MCF 10A (cell line): Measurements from ENCODE around the gene CAMTA1. TPM values are rescaled to one million over a fixed set of nuclear protein-coding genes. Genes with fewer than 3 reads are reported as not detected.
"Not testable (repeated sequence)": the region's sequence is repeated elsewhere in the genome, so short reads cannot be mapped to it uniquely, and the experiment has no call there.

Experiments used
- BruUV-seq: library from RNA; stranded (reverse); fragments of 400-500 nt; replicated peaks from 2 replicates; lab custom pipeline; 2021; lab: Mats Ljungman, UMichigan
- CTCF ChIA-PET: fragments of 300-600 bp; sonication (Branson Sonifier 250); formaldehyde crosslinking; extraction: SDS; loops from one replicate; lab custom pipeline; 2021; ENCODE audit warnings: antibody characterized with exemption, inconsistent platforms; lab: Yijun Ruan, JAX
- POLR2A ChIA-PET: fragments of 300-600, 350-650 bp; sonication (Branson Sonifier 250); formaldehyde crosslinking; extraction: SDS; loops from one replicate; lab custom pipeline; 2020; ENCODE audit warnings: antibody characterized with exemption, inconsistent platforms; lab: Yijun Ruan, JAX
- DNase-seq: peaks from one replicate; pipeline ENCODE4 v3.0.0-alpha.2; 2018; ENCODE audit not compliant: unreplicated experiment
- H3K27ac Mint-ChIP-seq: one replicate; pipeline ENCODE4 v1.8.0; 2022; ENCODE audit warnings: mild to moderate bottlenecking, low read depth, mixed read lengths; ENCODE audit not compliant: unreplicated experiment
- H3K27me3 Mint-ChIP-seq: one replicate; pipeline ENCODE4 v1.8.0; 2022; ENCODE audit warnings: mixed read lengths; ENCODE audit not compliant: insufficient read depth, unreplicated experiment
- H3K36me3 Mint-ChIP-seq: one replicate; pipeline ENCODE4 v1.8.0; 2022; ENCODE audit warnings: mild to moderate bottlenecking, moderate library complexity, mixed read lengths; ENCODE audit not compliant: insufficient read depth, unreplicated experiment
- H3K4me1 Mint-ChIP-seq: one replicate; pipeline ENCODE4 v1.8.0; 2022; ENCODE audit warnings: mixed read lengths; ENCODE audit not compliant: insufficient read depth, unreplicated experiment
- H3K4me3 Mint-ChIP-seq: one replicate; pipeline ENCODE4 v1.8.0; 2022; ENCODE audit warnings: mild to moderate bottlenecking, moderate library complexity, mixed read lengths; ENCODE audit not compliant: unreplicated experiment
- H3K9me3 Mint-ChIP-seq: one replicate; pipeline ENCODE4 v1.8.0; 2022; ENCODE audit warnings: mixed read lengths; ENCODE audit not compliant: unreplicated experiment
- CTCF ChIP-seq: fragments of 200-600 bp; IDR thresholded peaks from one replicate; pipeline ENCODE4 v1.8.0; 2022; ENCODE audit warnings: antibody characterized with exemption, mild to moderate bottlenecking; ENCODE audit not compliant: unreplicated experiment
- intact Hi-C: fragments of 100-400 bp; cut with micrococcal nuclease; formaldehyde crosslinking; loops from 2 replicates; pipeline ENCODE4 v1.14.1; 2022
- total RNA-seq: library from RNA; stranded (reverse); gene quantifications from 2 replicates; pipeline ENCODE4 v1.2.3, GENCODE V29; 2022

CAMTA1 gene
- total RNA-seq, 1 experiment from 2014 or later = 74.1 TPM

GRCh38 chr1:7690496-7691182 lies 905.4 kb downstream of the CAMTA1 start:
- TF ChIP-seq CTCF = no peak
- Mint-ChIP-seq H3K9me3 (peaks cover 11% of the 10 kb centered on the region), H3K27ac (no peak overlapping the region), H3K4me1 (no peaks in the 10 kb centered on the region), H3K27me3 (peaks cover 19% of the 10 kb centered on the region), H3K36me3 (no peaks in the 10 kb centered on the region), H3K4me3 (no peak overlapping the region)
- ChIA-PET POLR2A (no interaction called here), CTCF (interaction anchor here (0.9 to 2.7 kb wide), 2 partner anchors 22 to 669 kb away, joined by 3 to 32 read pairs; no protein-coding TSS in a partner anchor)
- intact Hi-C loops = no loop called here
- BruUV-seq = no TSS peak
- no peak for DNase-seq

- TF ChIP-seq CTCF = no peak
- BruUV-seq = no TSS peak
These were observed 906.3 kb downstream of the CAMTA1 start for GRCh38 chr1:7691576-7691975.

DNA sequence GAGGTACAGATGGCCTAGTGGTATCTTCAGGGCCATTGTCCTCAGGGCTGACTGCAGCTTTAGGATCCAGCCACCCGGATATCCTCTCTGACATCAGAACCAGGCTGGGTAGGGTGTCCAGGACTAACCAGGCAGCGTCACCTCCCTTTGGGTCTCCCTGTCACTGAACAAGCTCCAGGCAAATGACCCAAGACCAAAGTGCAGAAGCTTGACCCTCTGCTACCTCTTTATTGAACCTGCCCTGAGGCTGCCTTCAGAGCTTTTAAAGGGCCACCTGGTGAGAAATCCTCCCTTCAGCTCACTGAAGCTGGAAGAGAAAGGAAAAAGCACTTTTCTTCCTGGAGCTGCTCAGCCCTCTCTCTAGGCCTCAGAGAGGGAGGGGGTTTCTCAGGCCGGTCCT lies 906.8 kb downstream of the CAMTA1 start:
- ChIA-PET CTCF (interaction anchor here (0.9 to 4.6 kb wide), 2 partner anchors 23 to 670 kb away, joined by 3 to 25 read pairs; no protein-coding TSS in a partner anchor), POLR2A (no interaction called here)
- intact Hi-C loops = no loop called here
- no peaks in the 10 kb centered on the region for H3K4me1 Mint-ChIP-seq
- no peak overlapping the region for H3K4me3 Mint-ChIP-seq
- no peak for TF ChIP-seq CTCF
- H3K27me3 Mint-ChIP-seq = peaks cover 5% of the 10 kb centered on the region
- H3K36me3 Mint-ChIP-seq = no peaks in the 10 kb centered on the region
- DNase-seq = no peak
- H3K9me3 Mint-ChIP-seq = peaks cover 11% of the 10 kb centered on the region
- BruUV-seq = no TSS peak
- no peak overlapping the region for H3K27ac Mint-ChIP-seq

More at GRCh38 chr1:7691576-7691975, 906.3 kb downstream of the CAMTA1 start:
- ChIA-PET CTCF (interaction anchor here (0.9 to 2.7 kb wide), 2 partner anchors 23 to 670 kb away, joined by 3 to 32 read pairs; no protein-coding TSS in a partner anchor), POLR2A (no interaction called here)
- no peaks in the 10 kb centered on the region for H3K4me1 Mint-ChIP-seq
- H3K4me3 Mint-ChIP-seq = no peak overlapping the region
- intact Hi-C loops = no loop called here
- no peak for DNase-seq
- H3K27me3 Mint-ChIP-seq = peaks cover 10% of the 10 kb centered on the region
- no peaks in the 10 kb centered on the region for H3K36me3 Mint-ChIP-seq
- H3K9me3 Mint-ChIP-seq = peaks cover 11% of the 10 kb centered on the region
- no peak overlapping the region for H3K27ac Mint-ChIP-seq

DNA sequence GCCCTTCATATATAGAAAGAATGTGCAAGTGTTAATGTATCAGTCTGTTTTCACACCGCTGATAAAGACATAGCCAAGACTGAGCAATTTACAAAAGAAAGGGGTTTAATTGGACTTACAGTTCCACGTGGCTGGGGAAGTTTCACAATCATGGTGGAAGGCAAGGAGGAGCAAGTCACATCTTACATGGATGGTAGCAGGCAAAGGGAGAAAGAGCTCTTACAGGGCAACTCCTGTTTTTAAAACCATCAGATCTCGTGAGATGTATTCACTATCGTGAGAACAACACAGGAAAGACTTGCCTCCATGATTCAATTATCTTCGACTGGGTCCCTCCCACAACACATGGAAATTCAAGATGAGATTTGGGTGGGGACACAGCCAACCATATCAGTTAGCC lies 907.8 kb downstream of the CAMTA1 start:
- BruUV-seq, POLR2A ChIA-PET, intact Hi-C loops, H3K4me1 Mint-ChIP-seq, H3K36me3 Mint-ChIP-seq, DNase-seq, H3K27ac Mint-ChIP-seq, H3K27me3 Mint-ChIP-seq, H3K4me3 Mint-ChIP-seq: not testable (repeated sequence)
- CTCF ChIA-PET = interaction anchor here (0.6 to 4.6 kb wide), 2 partner anchors 25 to 121 kb away, joined by 4 to 25 read pairs; no protein-coding TSS in a partner anchor
- H3K9me3 Mint-ChIP-seq = peaks cover 11% of the 10 kb centered on the region
